Measurements from ENCODE around the gene CUZD1.

DNA sequence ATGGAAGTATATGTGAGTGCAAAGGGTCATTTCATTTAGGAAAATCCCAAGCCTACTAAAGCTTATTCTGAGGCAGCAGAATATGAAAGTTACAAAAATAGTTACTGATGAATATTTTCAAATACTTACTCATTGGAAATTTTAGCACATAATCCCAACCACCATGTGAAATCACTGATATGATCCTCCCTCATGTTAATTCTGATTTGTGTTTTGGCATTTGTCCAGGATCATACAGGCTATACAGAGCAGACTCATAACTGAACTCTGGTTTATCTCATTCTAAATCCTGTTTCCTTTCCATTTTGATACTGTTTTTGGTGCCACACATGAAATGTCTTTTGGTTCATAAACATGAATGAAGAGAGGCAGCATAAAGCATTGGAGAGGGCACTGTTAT lies 37.1 kb upstream of the CUZD1 start:
- TF ChIP-seq CTCF (conservative IDR thresholded peaks at IDR 0.05; ENCODE audit: low read depth, low read length) (no peak), MXI1 (IDR thresholded peaks at IDR 0.05; ENCODE audit: borderline replicate concordance, low read depth, low read length) (no peak)
